GM10266 (cell line): Measurements from ENCODE around the gene TIMM21.

ENCODE experiments used
- DNase-seq: peaks from one replicate; pipeline ENCODE4 v3.0.0; 2012; ENCODE audit errors: extremely low spot score
- TF ChIP-seq, protein P1 (sequence below): IDR thresholded peaks from 2 replicates; pipeline ENCODE4 v1.5.1; 2012; ENCODE audit warnings: mild to moderate bottlenecking, low read depth; ENCODE audit not compliant: control insufficient read depth, insufficient read depth; ENCODE audit errors: missing control alignments

Gene TIMM21

DNA sequence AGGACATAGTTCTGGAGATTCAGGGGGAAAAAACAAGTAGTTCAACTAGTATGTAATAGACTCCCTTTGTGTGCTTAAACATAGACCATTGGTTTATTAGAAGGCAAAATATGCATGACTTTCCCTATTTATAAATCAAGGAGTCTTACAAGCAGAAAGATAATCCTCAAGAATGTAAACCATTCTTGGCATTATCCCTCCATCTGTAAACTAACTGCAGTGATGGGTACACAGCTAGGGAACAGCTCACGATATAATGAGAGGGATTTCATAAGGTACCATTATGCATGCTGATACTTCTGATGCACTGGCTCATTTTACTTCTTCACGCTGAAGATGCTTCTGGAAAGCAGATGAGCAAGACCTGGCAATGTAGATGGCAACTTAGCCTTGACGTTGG, 1.6 kb upstream of the TIMM21 start:
- no peak for DNase-seq
- TF ChIP-seq, protein P1, sequence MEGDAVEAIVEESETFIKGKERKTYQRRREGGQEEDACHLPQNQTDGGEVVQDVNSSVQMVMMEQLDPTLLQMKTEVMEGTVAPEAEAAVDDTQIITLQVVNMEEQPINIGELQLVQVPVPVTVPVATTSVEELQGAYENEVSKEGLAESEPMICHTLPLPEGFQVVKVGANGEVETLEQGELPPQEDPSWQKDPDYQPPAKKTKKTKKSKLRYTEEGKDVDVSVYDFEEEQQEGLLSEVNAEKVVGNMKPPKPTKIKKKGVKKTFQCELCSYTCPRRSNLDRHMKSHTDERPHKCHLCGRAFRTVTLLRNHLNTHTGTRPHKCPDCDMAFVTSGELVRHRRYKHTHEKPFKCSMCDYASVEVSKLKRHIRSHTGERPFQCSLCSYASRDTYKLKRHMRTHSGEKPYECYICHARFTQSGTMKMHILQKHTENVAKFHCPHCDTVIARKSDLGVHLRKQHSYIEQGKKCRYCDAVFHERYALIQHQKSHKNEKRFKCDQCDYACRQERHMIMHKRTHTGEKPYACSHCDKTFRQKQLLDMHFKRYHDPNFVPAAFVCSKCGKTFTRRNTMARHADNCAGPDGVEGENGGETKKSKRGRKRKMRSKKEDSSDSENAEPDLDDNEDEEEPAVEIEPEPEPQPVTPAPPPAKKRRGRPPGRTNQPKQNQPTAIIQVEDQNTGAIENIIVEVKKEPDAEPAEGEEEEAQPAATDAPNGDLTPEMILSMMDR: no peak

DNA sequence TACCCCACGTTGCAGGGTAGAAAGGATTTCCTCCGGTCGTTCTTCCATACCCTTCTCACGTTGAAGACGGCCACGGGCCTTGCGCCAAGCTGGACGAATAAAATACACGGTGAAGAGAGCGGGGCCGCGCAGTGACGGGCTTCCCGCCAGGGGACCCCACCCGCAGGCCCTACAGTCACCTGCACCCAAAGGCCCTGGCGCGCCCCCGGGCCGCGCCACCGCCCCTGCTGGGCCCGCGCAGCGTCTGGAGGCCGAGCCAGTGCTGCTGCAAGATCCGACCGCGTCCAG, 888 bp upstream of the TIMM21 start:
- no peak for DNase-seq
- TF ChIP-seq, protein P1: no peak

DNA sequence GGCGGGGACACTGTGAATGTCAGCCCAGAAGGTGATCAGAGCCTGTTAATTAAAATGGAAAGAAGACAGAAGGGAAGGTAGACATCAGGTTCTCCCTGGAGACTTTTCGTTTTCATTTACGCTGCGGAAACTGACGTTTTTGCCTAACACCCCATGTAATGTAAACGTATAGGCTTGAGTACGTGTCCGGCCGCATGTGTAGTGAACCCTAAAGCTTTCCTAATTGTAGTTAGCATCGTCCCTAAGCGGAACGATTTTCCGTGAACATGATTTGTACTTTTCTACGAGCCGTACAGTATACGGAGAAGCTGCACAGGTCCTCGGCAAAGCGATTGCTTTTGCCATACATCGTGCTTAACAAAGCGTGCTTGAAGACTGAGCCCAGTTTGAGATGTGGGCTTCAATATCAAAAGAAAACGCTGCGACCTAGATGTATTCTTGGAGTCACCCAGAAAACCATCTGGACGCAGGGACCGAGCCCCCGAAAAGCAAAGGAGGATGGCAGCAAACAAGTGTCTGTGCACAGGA, 284 bp downstream of the TIMM21 start:
- TF ChIP-seq, protein P1: no peak

DNA sequence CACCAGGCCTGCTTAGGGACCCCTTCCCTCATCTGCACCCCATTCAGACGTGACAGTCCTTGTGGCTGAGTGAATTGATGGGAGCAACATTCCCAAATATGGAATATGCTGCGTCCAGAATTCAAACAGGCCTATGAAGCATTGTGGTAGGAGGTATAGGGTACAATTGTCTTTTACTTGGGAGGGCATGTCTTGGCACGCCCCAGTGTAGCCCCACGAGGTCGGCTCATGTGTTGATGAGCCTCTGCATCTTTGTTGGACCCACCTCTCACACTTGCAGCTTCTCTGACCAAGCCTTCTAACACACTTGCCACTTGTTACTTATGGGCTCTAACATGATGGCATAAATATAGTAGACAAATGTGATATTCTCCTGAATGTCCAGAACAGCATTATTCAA, 1.6 kb downstream of the TIMM21 start:
- TF ChIP-seq, protein P1: no peak
- no peak for DNase-seq

More for the DNA sequence above, 284 bp downstream of the TIMM21 start:
- no peak for DNase-seq

DNA sequence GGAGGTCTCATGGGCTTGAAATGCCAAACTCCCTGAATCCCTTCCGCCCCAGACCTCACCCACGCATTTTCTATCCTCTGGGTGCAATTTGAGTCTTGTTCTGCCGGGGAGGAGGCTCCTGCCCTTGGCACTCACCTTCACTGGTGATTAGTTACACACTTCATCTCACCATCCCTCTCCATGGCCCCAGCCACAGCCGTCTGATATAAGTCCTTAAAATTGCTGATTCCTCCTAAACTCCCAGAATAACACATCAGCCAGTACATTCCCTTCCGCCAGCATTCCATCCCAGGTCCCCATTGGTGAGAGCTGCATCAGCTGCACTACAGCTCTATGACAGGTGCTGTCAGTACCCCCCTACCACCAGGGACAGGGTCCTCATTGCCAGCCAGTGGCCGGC, 3.9 kb downstream of the TIMM21 start:
- DNase-seq: no peak
- TF ChIP-seq, protein P1: no peak

DNA sequence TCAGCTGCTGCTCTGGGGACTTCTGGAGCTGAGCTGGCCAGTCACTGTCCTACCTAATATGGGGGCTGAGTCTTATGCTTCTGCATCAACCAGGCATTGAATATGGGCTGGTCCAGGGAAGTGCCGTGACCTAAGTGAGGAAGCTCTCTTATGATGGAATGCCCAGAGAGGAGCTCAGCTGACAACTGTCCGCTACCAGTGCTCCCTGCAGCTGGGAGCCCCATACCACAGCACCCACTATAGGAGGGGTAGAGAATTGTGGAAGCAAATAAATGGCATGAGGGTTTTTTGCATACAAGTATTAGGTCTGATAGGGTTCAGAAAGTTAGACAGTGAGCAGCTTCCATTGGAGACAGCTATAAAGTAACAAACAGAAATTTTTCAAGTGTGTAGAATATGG, 4.5 kb downstream of the TIMM21 start:
- TF ChIP-seq, protein P1: no peak
- DNase-seq: no peak

DNA sequence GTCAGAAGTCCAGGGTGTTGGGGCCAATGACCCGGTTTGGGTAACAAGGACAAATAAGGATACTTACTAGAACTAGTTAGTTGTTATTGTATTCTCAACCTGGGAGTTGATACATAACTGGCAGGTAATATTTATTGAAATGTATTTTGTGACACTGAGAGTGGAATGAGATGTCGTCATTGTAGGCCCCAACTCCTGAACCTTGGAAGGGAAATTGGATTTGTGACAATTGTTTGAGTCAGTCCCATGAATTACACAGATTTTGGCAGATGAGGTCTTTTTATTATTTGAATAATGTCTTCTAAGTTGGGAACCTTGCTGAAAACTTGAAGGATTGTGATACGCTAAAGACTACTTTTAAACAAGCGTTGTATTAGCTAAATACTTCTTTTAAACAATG, 5.1 kb downstream of the TIMM21 start:
- TF ChIP-seq, protein P1: no peak
- no peak for DNase-seq

DNA sequence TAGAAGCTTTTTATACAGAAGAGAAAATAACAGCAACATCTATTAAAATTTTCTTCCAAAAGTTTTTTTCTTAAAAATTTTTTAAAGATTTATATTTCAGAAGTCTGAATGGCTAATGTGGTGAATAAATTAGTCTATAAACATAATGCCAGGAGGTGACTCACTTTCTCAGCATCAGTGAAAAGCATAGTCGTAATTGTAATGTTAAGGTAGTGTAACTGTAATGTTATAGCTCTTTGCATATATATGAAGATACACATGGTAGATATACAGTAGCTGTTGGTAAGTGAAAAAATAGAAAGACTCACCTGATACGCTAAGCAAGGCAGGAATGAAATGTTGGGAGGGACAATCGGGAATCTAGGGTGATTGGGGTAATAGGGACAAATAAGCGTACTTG, 5.5 kb downstream of the TIMM21 start:
- DNase-seq: no peak
- TF ChIP-seq, protein P1: no peak
